ENCODE results near the gene RHBDF1. TPM values are rescaled to one million over a fixed set of nuclear protein-coding genes. Genes with fewer than 3 reads are reported as not detected.

The RHBDF1 gene
- total and polyA plus RNA-seq, 9 of the 15 experiments (the other 6 are each of a cell fraction or from before 2014, with no cell fraction given) = 1.0 to 8.2 (median 4.2) TPM

- TF ChIP-seq CHD7 (IDR thresholded peaks at IDR 0.05; ENCODE audit: low read depth, low read length) (no peak), SMC3 (conservative IDR thresholded peaks at IDR 0.05; ENCODE audit: insufficient read depth, low read depth, low read length) (no peak)
Measured at GRCh38 chr16:100989-101388, 28.6 kb upstream of the RHBDF1 start (continued).
